GM19468 (cell line): ENCODE results near the gene ST3GAL3.

Source experiments
- ATAC-seq: cut with Tn5 transposase; IDR thresholded peaks from one replicate; pipeline ENCODE4 v1.9.1; 2021; ENCODE audit warnings: mild to moderate bottlenecking, moderate library complexity, moderate number of reproducible peaks; ENCODE audit not compliant: unreplicated experiment; ENCODE audit errors: extremely low read depth

The ST3GAL3 gene

GRCh38 chr1:43867976-43868740 lies 160.8 kb downstream of the ST3GAL3 start:
- ATAC-seq = no peak

- ATAC-seq = no peak
These were observed 161.4 kb downstream of the ST3GAL3 start for GRCh38 chr1:43868741-43869067.

- ATAC-seq = no peak
These were observed 163.0 kb downstream of the ST3GAL3 start for GRCh38 chr1:43870306-43870705.

- ATAC-seq = no peak
These were observed 164.0 kb downstream of the ST3GAL3 start for GRCh38 chr1:43871181-43871910.

- ATAC-seq = no peak
These were observed 164.9 kb downstream of the ST3GAL3 start for GRCh38 chr1:43872280-43872679.

- no peak for ATAC-seq
These were observed 166.5 kb downstream of the ST3GAL3 start for GRCh38 chr1:43873851-43874250.

- ATAC-seq = no peak
These were observed 167.4 kb downstream of the ST3GAL3 start for GRCh38 chr1:43874716-43875115.

GRCh38 chr1:43875331-43875730 lies 168.0 kb downstream of the ST3GAL3 start:
- no peak for ATAC-seq

GRCh38 chr1:43877101-43877500 lies 169.8 kb downstream of the ST3GAL3 start:
- no peak for ATAC-seq

GRCh38 chr1:43878440-43878839 lies 171.1 kb downstream of the ST3GAL3 start:
- no peak for ATAC-seq

- no peak for ATAC-seq
These were observed 171.5 kb downstream of the ST3GAL3 start for GRCh38 chr1:43878854-43879253.

- no peak for ATAC-seq
These were observed 172.1 kb downstream of the ST3GAL3 start for GRCh38 chr1:43879414-43879813.

GRCh38 chr1:43879996-43880395 lies 172.7 kb downstream of the ST3GAL3 start:
- ATAC-seq = no peak

GRCh38 chr1:43880604-43881003 lies 173.3 kb downstream of the ST3GAL3 start:
- ATAC-seq = no peak

GRCh38 chr1:43881415-43881814 lies 174.1 kb downstream of the ST3GAL3 start:
- ATAC-seq = no peak

- no peak for ATAC-seq
These were observed 175.4 kb downstream of the ST3GAL3 start for GRCh38 chr1:43882763-43883162.

GRCh38 chr1:43883321-43883720 lies 176.0 kb downstream of the ST3GAL3 start:
- no peak for ATAC-seq

GRCh38 chr1:43885279-43885801 lies 178.0 kb downstream of the ST3GAL3 start:
- no peak for ATAC-seq

- no peak for ATAC-seq
These were observed 180.4 kb downstream of the ST3GAL3 start for GRCh38 chr1:43887748-43888147.

- no peak for ATAC-seq
These were observed 183.5 kb downstream of the ST3GAL3 start for GRCh38 chr1:43890815-43891214.

- no peak for ATAC-seq
These were observed 185.7 kb downstream of the ST3GAL3 start for GRCh38 chr1:43893006-43893405.

GRCh38 chr1:43898981-43899380 lies 191.6 kb downstream of the ST3GAL3 start:
- ATAC-seq = no peak
